B cell (primary cell): ENCODE measurements around the gene CCR1.

Source experiments
- CTCF ChIP-seq: fragments of 200-600 bp; IDR thresholded peaks from one replicate; pipeline ENCODE4 v1.8.0; 2022; ENCODE audit warnings: antibody characterized with exemption, mild to moderate bottlenecking
- EZH2 ChIP-seq: IDR thresholded peaks from 2 replicates; pipeline ENCODE4 v1.6.1; 2012; ENCODE audit warnings: borderline replicate concordance, low read depth, mild to moderate bottlenecking, moderate library complexity, low read length; ENCODE audit not compliant: insufficient read depth, poor library complexity, severe bottlenecking

GRCh38 chr3:46203681-46204080 lies 4.4 kb downstream of the CCR1 start:
- TF ChIP-seq CTCF, result no peak
- no peak for TF ChIP-seq EZH2
